ENCODE measurements around the gene CEP104. TPM values are rescaled to one million over a fixed set of nuclear protein-coding genes. Genes with fewer than 3 reads are reported as not detected.

Gene CEP104
- total RNA-seq, 1 experiment from 2014 or later = 44.1 TPM

GRCh38 chr1:3788756-3789420 is 68.1 kb downstream of the CEP104 start:
- DNase-seq (ENCODE audit: low read depth, low spot score) (no peak), ATAC-seq (no peak)
- H2AFZ ChIP-seq (ENCODE audit: low read depth, low read length, poor library complexity, severe bottlenecking) = no peak overlapping the region
- H3K9ac ChIP-seq (ENCODE audit: low read length) = no peak overlapping the region
- ChIA-PET POLR2A (no interaction called here), RAD21 (ENCODE audit: low non-redundant PET in 1 of 2, low total read pairs in 2 of 2, uncharacterized antibody in 2 of 2, unreplicated experiment in 2 of 2) (no interaction called here), CTCF (no interaction called here)
- peaks cover 60% of the 10 kb centered on the region for H3K79me2 ChIP-seq (ENCODE audit: insufficient read depth, low read length)
- no TSS peak for BruUV-seq (replicated peaks)
- intact Hi-C loops (cut with micrococcal nuclease) = no loop called here
- no peak for TF ChIP-seq POLR2A (IDR thresholded peaks at IDR 0.05; ENCODE audit: borderline replicate concordance, extremely low read depth, insufficient read depth, insufficient read length)
- no peak for TF ChIP-seq CEBPB (IDR thresholded peaks at IDR 0.05; ENCODE audit: low read depth)
- TF ChIP-seq EZH2phosphoT487 (IDR thresholded peaks at IDR 0.05; ENCODE audit: borderline replicate concordance) = no peak
- TF ChIP-seq YY1 (IDR thresholded peaks at IDR 0.05; ENCODE audit: extremely low read depth, insufficient replicate concordance, low read depth, low read length) = no peak
- TF ChIP-seq FOSL1 (IDR thresholded peaks at IDR 0.05; ENCODE audit: low read depth) = no peak
- no peak for TF ChIP-seq JUND (IDR thresholded peaks at IDR 0.05)
- TF ChIP-seq SIN3A (IDR thresholded peaks at IDR 0.05; ENCODE audit: low read depth) = no peak
- TF ChIP-seq CBX3 (IDR thresholded peaks at IDR 0.05; ENCODE audit: low read depth) = no peak
- no peak for TF ChIP-seq ZBTB33 (IDR thresholded peaks at IDR 0.05; ENCODE audit: extremely low read depth, insufficient replicate concordance, low read length)
- no peak for TF ChIP-seq RAD21 (IDR thresholded peaks at IDR 0.05; ENCODE audit: low read depth)
- no peak for TF ChIP-seq ELF1 (IDR thresholded peaks at IDR 0.05; ENCODE audit: borderline replicate concordance, low read depth)
- no peaks in the 10 kb centered on the region for H3K9me2 ChIP-seq (ENCODE audit: insufficient read depth)
- H3K4me3 ChIP-seq (replicated peaks in 1 of 2; ENCODE audit: low read depth in 1 of 2, low read length in 2 of 2) = no peak overlapping the region
- H3K27ac ChIP-seq (ENCODE audit: low read depth, low read length) = no peak overlapping the region
- H3K9me3 ChIP-seq (ENCODE audit: control insufficient read depth in 1 of 2, insufficient read depth in 1 of 2, low read depth in 1 of 2, low read length in 2 of 2) = no peaks in the 10 kb centered on the region
- H3K36me3 ChIP-seq (ENCODE audit: control insufficient read depth in 1 of 2, insufficient read depth in 2 of 2, low read length in 2 of 2) = peaks cover 4 to 24% of the 10 kb centered on the region in 2 experiments
- H3K4me2 ChIP-seq (ENCODE audit: low read length) = no peak overlapping the region
- no peaks in the 10 kb centered on the region for H4K20me1 ChIP-seq (ENCODE audit: insufficient read depth)
- H3K27me3 ChIP-seq (ENCODE audit: insufficient read depth, low read length) = no peaks in the 10 kb centered on the region
- peaks cover 4 to 6% of the 10 kb centered on the region in 2 experiments; a peak in 2 of 4 replicates for H3K4me1 ChIP-seq (ENCODE audit: control insufficient read depth in 1 of 2, insufficient read depth in 2 of 2, low read length in 2 of 2)

All from HCT116 (cell line).